ENCODE measurements around the gene TRAF3. TPM values are rescaled to one million over a fixed set of nuclear protein-coding genes. Genes with fewer than 3 reads are reported as not detected.

TRAF3 gene
- total and polyA plus RNA-seq, 4 donors, result 2.1 to 12.0 (median 5.2) TPM

DNA sequence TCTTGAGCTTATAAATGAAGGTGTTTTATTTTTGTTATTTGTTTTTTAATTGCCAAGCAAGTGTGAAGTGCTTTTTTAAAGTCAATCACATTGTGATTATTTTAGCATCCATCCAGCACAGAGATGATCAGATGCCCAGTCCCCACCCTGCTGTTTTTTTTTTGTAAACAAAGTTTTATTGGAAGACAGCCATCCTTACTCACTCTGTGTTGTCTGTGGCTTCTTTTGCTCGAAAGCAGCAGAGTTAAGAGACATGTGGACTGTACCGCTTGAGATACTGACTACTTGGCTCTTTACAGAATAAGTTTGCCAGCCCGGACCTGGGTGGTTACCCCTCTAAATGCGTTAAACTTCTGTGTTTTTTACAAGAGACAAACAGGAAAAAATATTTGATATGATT is 114.3 kb downstream of the TRAF3 start:
- TF ChIP-seq HNF4G (IDR thresholded peaks at IDR 0.05), result no peak
- peak in 1 of 2 donors; percentile 22 for TF ChIP-seq HNF4A (conservative IDR thresholded peaks at IDR 0.05)
- TF ChIP-seq, protein P1, sequence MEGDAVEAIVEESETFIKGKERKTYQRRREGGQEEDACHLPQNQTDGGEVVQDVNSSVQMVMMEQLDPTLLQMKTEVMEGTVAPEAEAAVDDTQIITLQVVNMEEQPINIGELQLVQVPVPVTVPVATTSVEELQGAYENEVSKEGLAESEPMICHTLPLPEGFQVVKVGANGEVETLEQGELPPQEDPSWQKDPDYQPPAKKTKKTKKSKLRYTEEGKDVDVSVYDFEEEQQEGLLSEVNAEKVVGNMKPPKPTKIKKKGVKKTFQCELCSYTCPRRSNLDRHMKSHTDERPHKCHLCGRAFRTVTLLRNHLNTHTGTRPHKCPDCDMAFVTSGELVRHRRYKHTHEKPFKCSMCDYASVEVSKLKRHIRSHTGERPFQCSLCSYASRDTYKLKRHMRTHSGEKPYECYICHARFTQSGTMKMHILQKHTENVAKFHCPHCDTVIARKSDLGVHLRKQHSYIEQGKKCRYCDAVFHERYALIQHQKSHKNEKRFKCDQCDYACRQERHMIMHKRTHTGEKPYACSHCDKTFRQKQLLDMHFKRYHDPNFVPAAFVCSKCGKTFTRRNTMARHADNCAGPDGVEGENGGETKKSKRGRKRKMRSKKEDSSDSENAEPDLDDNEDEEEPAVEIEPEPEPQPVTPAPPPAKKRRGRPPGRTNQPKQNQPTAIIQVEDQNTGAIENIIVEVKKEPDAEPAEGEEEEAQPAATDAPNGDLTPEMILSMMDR (IDR thresholded peaks at IDR 0.05; ENCODE audit: low read depth, low read length, missing input control), result no peak
- no peak for TF ChIP-seq YY1 (IDR thresholded peaks at IDR 0.05)
- no peak for TF ChIP-seq MAX (IDR thresholded peaks at IDR 0.05)
- no peak overlapping the region for H3K27ac ChIP-seq (ENCODE audit: low read depth in 1 of 2, low read length in 2 of 2)
- peaks cover 0 to 12% (median 5%) of the 10 kb centered on the region in 4 donors for H3K4me1 ChIP-seq (ENCODE audit: control insufficient read depth in 4 of 4, insufficient read depth in 4 of 4, low read length in 3 of 4)
- H3K9me3 ChIP-seq (ENCODE audit: control insufficient read depth in 4 of 4, low read length in 3 of 4), result no peaks in the 10 kb centered on the region
- WGBS, result 39% methylated on average over 4 of the region's 4 CpGs
- H3K4me3 ChIP-seq (ENCODE audit: low read depth in 1 of 3, low read length in 3 of 3), result no peak overlapping the region
- no peak overlapping the region for H3K9ac ChIP-seq (ENCODE audit: low read depth in 1 of 2, low read length in 2 of 2)
- no peak for DNase-seq (ENCODE audit: low spot score)
- peaks cover 1 to 10% (median 4%) of the 10 kb centered on the region in 4 donors for H3K36me3 ChIP-seq (ENCODE audit: control insufficient read depth in 4 of 4, insufficient read depth in 3 of 4, low read depth in 1 of 4, low read length in 3 of 4)
- no peaks in the 10 kb centered on the region for H3K27me3 ChIP-seq (ENCODE audit: control insufficient read depth in 4 of 4, insufficient read depth in 4 of 4, low read length in 3 of 4)

DNA sequence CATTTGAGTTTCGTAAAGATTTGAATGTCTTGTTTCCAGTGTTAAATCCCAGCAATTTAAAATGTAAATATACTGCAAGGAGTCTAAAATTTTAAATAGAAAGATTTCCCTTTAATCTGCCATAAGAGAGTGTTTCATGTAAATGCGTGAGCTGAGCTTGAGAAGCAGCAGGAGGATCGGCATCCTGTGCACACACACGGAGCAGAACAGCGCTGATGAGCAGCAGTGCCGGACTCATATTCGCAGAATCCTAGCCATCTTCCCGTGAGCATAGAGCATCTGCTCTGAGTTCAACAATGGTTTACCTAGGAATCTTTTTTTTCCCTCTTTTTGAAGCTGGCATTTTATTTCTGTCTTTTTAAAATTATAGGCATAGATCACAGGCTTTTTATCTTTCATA is 115.4 kb downstream of the TRAF3 start:
- Histone ChIP-seq H3K27me3 (ENCODE audit: control insufficient read depth in 4 of 4, insufficient read depth in 4 of 4, low read length in 3 of 4) (no peaks in the 10 kb centered on the region), H3K4me3 (ENCODE audit: low read depth in 1 of 3, low read length in 3 of 3) (no peak overlapping the region), H3K4me1 (ENCODE audit: control insufficient read depth in 4 of 4, insufficient read depth in 4 of 4, low read length in 3 of 4) (peaks cover 0 to 12% (median 5%) of the 10 kb centered on the region in 4 donors), H3K9ac (ENCODE audit: low read depth in 1 of 2, low read length in 2 of 2) (no peak overlapping the region), H3K27ac (ENCODE audit: low read depth in 1 of 2, low read length in 2 of 2) (peak overlapping the region in 1 of 2 donors; percentile 63), H3K9me3 (ENCODE audit: control insufficient read depth in 4 of 4, low read length in 3 of 4) (no peaks in the 10 kb centered on the region), H3K36me3 (ENCODE audit: control insufficient read depth in 4 of 4, insufficient read depth in 3 of 4, low read depth in 1 of 4, low read length in 3 of 4) (peaks cover under 1 to 15% (median 4%) of the 10 kb centered on the region in 4 donors)
- no peak for DNase-seq (ENCODE audit: low spot score)
- TF ChIP-seq ZBTB33 (IDR thresholded peaks at IDR 0.05), result no peak
- no peak for TF ChIP-seq TAF1 (conservative IDR thresholded peaks at IDR 0.05)
- no peak for TF ChIP-seq JUND (IDR thresholded peaks at IDR 0.05)
- TF ChIP-seq, protein P2, sequence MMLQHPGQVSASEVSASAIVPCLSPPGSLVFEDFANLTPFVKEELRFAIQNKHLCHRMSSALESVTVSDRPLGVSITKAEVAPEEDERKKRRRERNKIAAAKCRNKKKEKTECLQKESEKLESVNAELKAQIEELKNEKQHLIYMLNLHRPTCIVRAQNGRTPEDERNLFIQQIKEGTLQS (IDR thresholded peaks at IDR 0.05), result no peak
- TF ChIP-seq RXRA (IDR thresholded peaks at IDR 0.05), result no peak
- TF ChIP-seq NR2F2 (IDR thresholded peaks at IDR 0.05), result no peak
- TF ChIP-seq FOXA1 (IDR thresholded peaks at IDR 0.05), result no peak
- TF ChIP-seq FOXA2 (IDR thresholded peaks at IDR 0.05), result no peak
- no peak for TF ChIP-seq MAX (IDR thresholded peaks at IDR 0.05)
- no peak for TF ChIP-seq HNF4G (IDR thresholded peaks at IDR 0.05)
- TF ChIP-seq HNF4A (conservative IDR thresholded peaks at IDR 0.05), result no peak
- TF ChIP-seq, protein P3, sequence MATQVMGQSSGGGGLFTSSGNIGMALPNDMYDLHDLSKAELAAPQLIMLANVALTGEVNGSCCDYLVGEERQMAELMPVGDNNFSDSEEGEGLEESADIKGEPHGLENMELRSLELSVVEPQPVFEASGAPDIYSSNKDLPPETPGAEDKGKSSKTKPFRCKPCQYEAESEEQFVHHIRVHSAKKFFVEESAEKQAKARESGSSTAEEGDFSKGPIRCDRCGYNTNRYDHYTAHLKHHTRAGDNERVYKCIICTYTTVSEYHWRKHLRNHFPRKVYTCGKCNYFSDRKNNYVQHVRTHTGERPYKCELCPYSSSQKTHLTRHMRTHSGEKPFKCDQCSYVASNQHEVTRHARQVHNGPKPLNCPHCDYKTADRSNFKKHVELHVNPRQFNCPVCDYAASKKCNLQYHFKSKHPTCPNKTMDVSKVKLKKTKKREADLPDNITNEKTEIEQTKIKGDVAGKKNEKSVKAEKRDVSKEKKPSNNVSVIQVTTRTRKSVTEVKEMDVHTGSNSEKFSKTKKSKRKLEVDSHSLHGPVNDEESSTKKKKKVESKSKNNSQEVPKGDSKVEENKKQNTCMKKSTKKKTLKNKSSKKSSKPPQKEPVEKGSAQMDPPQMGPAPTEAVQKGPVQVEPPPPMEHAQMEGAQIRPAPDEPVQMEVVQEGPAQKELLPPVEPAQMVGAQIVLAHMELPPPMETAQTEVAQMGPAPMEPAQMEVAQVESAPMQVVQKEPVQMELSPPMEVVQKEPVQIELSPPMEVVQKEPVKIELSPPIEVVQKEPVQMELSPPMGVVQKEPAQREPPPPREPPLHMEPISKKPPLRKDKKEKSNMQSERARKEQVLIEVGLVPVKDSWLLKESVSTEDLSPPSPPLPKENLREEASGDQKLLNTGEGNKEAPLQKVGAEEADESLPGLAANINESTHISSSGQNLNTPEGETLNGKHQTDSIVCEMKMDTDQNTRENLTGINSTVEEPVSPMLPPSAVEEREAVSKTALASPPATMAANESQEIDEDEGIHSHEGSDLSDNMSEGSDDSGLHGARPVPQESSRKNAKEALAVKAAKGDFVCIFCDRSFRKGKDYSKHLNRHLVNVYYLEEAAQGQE (IDR thresholded peaks at IDR 0.05), result no peak
- TF ChIP-seq GABPA (IDR thresholded peaks at IDR 0.05 in 1 of 2, conservative IDR thresholded peaks at IDR 0.05 in 1 of 2), result no peak
- no peak for TF ChIP-seq RAD21 (IDR thresholded peaks at IDR 0.05)
- TF ChIP-seq EGR1 (IDR thresholded peaks at IDR 0.05; ENCODE audit: low read depth in 2 of 2), result no peak
- TF ChIP-seq, protein P1 (IDR thresholded peaks at IDR 0.05; ENCODE audit: low read depth, low read length, missing input control), result no peak
- no peak for TF ChIP-seq SP1 (IDR thresholded peaks at IDR 0.05)
- TF ChIP-seq YY1 (IDR thresholded peaks at IDR 0.05), result no peak
- 98% methylated on average over 8 of the region's 8 CpGs for WGBS

All from liver (tissue), 9 donors.